NCI-H345 treated with DMSO at 0.1 percent for 48 hours (cell line): Measurements from ENCODE around the gene FNDC5.

Experiments
- DNase-seq: peaks from one replicate; lab custom pipeline; 2025; ENCODE audit not compliant: unreplicated experiment; lab: John Stamatoyannopoulos, UW

The FNDC5 gene

DNA sequence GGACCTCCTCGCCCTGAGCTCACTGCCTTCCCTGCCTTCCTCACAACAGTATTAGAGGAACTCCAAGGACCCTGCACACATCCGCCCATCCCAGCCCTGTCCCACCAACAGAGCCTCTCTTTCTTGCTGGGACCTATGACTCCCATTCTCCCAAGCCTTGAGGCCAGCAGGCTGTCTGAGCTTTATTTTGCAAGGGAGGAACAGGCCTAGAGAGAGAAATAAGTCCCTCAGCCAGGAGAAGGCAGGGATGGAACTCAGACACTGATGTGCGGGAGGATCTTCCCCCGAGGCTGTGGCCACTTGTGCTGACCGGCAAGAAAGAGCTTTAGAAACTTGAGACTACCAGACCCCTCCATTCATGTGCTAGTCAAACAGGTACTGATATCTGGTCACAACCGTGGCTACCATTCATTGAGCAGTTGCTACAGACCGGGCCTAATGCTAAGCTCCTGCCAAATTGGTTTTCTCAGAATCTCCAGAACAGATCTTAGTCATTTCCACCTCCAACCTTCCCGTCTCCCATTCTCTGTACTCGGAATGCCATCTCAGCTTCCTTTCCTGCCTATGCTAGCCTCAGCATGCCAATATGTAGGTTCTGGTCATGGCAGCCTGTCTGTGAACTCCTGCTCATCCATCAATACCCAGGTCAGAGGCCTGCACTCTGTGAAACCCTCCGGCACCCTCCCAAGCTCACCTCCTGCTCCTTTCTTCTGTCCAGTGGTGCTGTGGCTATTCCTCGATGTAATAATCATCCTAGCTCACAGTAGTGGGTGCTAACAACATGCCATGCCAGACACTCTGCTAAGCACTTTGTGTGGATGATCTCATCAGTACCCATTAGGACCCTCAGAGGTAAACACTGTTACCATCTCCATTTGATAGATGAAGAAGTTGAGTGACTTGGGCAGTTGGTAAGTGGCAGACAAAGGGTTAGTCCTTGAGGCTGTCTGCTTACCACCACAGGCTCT lies 26.7 kb upstream of the FNDC5 start:
- DNase-seq, result no peak

DNA sequence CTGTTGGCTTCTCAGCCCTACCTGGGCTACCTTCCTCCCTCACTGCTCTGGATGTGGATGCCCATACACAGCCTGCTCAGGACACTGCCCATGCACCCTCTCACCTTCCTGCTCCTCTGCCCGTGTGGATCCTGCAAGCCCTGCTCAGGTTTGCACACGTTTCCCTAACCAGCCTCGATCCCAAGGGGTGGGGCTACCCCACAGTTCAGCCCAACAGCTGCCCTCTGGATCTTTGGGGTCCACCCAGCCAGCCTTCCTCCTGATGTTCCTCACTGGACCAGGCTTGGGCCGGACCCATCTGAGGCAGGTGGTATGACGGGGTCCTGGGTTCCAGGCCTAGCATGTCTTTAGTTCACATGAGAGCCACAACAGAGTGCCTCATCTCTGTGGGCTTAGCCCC lies 25.7 kb upstream of the FNDC5 start:
- no peak for DNase-seq

GRCh38 chr1:32895325-32896215 lies 24.9 kb upstream of the FNDC5 start:
- no peak for DNase-seq

DNA sequence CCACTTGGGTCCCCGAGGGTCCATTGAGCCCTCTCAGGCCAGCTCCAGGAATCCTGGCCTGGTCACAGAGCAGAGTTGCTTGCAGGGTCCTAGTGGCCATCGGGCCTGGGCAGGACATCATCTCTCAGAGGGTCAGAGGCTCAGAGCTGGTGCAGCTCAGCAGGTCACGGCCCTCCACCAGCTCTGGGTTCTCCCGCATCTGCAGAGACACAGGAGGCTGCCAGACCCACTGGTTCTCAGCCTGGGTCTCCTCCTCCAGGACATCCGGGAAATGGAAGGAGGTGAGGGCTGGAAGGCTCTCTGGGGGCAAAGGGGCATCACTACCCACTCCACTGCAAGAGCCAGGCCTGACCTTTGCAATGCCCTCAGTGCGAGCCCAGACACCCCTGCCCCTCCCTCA lies 24.0 kb upstream of the FNDC5 start:
- no peak for DNase-seq

DNA sequence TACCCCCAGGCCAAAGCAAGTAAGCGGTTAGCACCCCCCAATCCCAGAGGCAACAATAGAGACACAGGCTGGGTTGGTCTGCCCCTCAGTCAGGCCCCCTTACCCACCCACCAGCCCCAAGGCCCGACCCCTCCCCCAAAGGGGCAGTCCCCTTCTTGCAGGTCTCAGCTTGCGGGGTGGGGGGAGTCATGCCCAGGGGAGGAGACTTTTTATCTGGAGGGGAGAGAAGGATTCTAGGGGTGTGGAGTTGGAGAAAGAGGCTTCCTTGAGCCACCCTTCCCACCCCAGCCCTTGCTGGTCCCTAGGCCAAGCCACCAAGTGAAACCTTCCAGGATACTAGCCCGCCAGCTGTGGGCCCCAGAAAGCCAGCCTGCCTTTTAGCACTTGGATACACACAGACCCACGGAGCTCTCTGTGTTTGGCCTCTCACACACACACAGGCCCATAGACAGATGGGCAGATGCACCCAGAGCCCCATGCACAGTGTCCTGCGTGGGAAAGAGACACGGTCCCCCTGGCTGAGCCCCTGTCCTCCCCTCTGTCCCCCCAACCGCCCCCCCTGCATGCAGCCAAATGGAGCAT lies 23.4 kb upstream of the FNDC5 start:
- DNase-seq, result no peak

DNA sequence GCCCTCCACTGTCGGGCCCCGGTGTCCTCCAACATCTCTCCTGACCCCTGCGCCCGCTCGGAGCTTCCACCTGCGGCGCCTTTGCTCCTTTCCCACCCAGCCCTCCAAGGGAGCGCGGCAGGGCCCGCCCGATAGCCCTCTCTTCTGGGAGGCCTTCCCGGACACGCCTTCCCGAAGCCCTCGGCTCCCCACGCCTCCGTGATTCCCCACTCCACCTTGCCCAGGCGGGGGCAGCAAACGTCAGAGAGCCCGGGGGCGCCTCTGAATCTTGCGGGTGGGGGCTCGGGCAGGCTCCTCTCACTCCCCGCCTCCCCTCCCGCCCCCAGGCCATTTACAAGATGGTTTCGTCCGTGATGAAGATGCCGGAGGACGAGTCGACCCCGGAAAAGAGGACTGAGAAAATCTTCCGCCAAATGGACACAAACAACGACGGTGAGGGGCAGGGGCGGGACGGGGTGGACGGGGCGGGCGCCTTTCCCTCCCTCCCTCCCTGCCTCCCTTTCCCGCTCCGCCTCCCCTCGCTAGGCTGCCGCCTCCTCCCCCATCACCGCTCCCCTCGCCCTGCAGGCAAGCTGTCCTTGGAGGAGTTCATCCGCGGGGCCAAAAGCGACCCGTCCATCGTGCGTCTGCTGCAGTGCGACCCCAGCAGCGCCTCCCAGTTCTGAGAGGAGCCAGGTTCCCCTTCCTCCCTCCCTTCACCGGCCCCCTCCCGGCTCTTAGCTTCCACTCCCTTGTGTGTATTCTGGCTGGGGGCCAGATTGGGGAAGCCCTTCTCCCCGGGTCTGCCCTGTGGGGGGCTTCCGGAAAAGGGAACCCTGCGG lies 22.7 kb upstream of the FNDC5 start:
- DNase-seq, result peak; percentile 28

DNA sequence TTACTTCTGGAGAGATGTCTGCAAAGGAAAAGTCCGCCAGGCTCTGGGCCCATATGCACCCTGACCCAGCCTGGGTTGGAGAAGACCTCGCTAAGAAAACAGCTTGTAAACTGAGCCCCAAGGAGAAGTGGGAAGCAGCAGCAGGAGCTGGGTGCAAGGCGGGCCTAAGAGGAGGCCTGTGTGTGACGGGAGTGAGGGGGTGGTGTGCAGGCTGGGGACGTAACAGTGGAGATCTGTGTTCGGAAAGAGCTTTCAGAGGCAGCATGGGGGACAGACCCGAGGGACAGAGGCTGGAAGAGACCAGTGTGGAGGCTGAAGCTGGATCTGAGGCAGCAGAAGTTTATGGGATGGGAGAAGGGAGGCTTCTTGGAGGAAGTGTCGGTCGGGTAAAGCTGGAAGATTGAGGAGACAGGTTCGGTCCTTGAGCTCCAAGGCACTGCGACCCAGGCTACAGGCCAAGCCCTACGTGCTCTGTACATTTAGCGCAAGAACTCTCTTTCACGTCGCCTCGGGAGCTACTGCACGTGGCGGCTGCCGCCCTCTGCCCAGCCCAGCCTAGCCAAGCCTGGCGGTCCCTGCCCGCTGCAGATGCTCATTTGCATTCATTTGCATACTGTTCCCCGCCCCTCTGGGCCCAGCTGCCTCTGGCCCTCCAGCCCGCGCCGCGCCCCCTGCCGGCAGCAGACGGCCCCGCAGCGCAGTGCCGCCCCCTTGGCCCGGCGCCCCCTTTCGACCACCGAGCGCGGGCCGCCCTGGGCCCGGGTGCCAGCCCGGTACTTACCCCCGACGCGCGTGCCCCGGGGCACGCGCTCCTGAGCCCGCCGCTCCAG lies 21.9 kb upstream of the FNDC5 start:
- DNase-seq, result no peak

GRCh38 chr1:32891630-32892029 lies 20.9 kb upstream of the FNDC5 start:
- DNase-seq, result no peak

DNA sequence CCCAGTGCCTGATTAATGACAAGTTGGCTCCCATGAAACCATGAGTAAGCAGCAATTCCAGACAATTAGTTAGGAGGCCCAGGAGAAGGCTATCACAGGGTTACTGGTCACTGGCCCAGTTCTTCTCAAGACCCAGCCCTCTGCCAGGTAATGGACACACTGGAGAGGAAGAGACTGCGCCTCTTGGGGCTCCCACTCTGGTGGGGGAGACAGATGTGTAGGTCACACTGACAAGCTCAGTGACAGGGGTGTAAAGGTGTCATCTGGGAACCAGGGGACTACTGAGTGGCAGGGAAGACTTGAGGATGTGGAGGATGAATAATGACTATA lies 20.5 kb upstream of the FNDC5 start:
- DNase-seq, result no peak

DNA sequence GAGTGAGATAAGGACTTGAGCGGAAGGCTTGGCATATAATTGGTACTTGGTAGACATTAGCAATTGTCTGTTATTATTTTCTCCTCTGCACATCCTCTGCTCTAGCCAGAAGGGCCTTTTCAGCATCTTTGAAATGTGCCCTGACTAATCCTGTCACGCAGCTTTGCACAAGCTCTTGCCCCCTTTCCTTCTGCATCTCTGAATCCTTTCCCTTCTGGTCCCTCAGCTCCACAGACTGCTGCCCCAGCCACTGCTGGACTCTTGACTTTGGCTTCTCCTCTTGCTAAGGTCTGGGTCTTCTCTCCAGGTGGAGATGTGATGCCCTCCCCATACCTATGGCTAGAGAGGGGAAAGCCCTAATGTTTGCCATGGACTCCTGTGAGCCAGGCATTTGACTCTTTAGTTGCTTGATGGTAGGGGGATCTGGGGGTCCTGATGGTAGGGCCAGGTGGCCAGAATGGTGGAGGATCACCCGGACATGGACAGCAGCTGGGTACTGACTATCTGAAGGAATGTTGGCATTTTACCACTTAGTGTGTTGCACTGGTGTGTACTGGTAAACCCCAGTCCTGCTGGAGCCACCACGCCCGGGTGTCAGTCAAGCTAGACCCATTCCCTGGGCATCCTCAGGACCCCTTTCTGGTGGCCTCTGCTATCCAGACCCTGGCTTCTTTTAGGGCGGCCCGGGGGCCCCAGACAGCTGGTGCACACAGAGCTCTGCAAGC lies 20.0 kb upstream of the FNDC5 start:
- no peak for DNase-seq

GRCh38 chr1:32889731-32890278 lies 19.1 kb upstream of the FNDC5 start:
- no peak for DNase-seq

GRCh38 chr1:32888677-32889420 lies 18.1 kb upstream of the FNDC5 start:
- no peak for DNase-seq

GRCh38 chr1:32888134-32888533 lies 17.4 kb upstream of the FNDC5 start:
- no peak for DNase-seq

DNA sequence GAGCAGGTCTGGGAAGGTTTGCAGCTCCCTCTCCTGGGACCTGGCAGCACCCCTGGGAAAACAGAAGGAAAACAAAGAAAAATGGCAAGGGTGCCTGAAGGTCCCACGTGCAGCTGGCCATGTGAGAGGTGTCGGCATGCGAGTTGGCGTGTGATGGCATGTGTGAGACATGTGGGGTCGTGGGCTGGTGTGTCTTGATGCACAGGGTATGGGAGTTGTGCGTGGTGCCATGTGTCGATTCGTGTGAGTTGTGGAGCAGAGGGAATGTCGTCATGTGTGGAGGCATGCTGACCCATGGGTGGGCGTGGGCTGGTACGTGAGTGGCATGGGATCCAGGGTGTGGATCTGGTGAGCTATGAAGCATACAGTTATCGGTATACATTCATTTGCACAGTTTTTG lies 16.9 kb upstream of the FNDC5 start:
- DNase-seq, result no peak

DNA sequence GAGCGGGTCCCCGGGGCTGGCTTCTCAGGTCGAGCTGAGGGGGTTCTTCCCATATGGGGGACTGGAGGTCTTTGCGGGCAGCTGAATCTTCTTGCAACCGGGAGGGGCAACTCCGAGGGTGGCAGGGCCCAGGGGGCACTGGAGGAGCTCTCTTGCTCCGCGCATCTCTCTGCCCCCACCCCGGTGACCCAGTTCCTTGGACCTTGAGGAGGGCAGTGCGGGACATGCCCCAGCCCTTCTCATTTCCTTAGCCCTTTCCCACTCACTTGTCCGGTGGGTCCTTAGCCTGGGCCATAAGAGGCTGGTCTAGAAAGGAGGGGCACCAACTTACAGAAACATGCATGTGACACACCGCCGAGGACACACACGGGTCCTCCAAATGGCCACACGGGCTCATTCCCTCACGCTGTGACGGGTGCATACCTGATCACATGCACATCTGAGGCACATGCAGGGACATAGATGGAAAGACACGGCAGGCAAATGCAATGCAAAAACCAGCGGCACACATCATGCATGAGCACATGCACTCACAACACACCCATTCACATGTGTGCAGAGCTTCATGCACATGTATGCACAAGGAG lies 16.2 kb upstream of the FNDC5 start:
- no peak for DNase-seq

DNA sequence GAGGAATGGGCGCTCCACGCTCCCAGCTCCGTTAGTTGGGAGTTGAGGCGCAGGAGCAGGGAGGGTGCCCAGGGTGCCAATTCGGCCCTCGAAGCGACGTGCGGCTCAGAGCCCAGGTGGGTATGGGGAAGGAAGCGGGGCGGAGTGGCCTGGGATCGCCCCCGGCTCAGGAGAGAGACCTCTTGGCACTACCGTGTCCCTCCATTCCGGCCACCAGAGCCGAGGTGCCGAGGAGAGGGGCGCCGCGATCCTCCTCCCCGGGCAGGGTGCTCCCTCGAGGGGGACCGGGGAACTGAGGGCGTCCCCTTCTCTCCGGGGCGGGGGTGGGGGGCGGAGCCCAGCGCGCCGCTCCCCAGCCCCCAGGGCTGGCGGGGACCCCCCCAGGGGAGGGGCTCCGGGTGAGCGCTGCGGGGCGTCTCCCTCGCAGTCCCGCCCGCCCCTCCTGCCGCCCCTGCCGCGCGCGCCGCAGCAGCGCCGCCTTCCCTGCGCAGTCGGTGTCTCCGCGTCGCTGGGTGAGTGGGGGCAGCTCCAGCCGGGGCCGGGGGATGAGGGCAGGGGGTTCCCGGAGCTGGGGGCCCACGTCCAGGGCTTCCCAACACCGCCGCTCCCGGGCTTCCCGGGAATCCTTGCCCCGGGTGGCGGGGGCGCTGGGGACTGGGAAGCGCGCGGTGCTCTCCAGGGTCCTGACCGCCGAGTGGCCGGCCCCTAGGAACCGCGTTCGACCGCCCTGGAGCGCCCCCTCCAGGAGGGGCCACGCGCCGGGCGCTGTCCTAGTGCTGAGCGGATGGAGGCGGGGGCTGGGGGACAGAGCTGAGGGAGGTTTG lies 15.5 kb upstream of the FNDC5 start, which contains the start of gene HPCA:
HPCA (plus strand) TSS at position 488 of the 824 bp plus-strand sequence. CDS start 2,408 bp downstream, outside the sequence.
- DNase-seq, result no peak

GRCh38 chr1:32885676-32886003 lies 14.9 kb upstream of the FNDC5 start:
- no peak for DNase-seq
